CD4-positive, CD25-positive, alpha-beta regulatory T cell (primary cell): ENCODE results near the gene KAT6B. TPM values are rescaled to one million over a fixed set of nuclear protein-coding genes. Genes with fewer than 3 reads are reported as not detected.
"Not testable (repeated sequence)": the region's sequence is repeated elsewhere in the genome, so short reads cannot be mapped to it uniquely, and the experiment has no call there.

ENCODE experiments used
- ATAC-seq, 2 donors: fragments of 150-1000 bp; cut with Tn5 transposase; one replicate each; pipeline ENCODE4 v1.10.0; 2021; ENCODE audit warnings: low read depth in 2 of 2, moderate number of reproducible peaks in 2 of 2, moderate library complexity in 1 of 2
- DNase-seq, 3 donors: peaks; one replicate each; pipeline versions ENCODE4 v3.0.0 to v3.0.0-alpha.2; 2012 to 2022; ENCODE audit warnings: mixed read lengths in 1 of 3
- H3K27ac ChIP-seq: one replicate; pipeline ENCODE4 v1.7.0; 2013; ENCODE audit warnings: mild to moderate bottlenecking, low read length; ENCODE audit not compliant: insufficient read depth, poor library complexity, severe bottlenecking
- H3K27me3 ChIP-seq: one replicate; pipeline ENCODE4 v1.7.0; 2013; ENCODE audit warnings: low read length; ENCODE audit not compliant: control insufficient read depth, insufficient read depth
- H3K36me3 ChIP-seq: one replicate; pipeline ENCODE4 v1.7.0; 2013; ENCODE audit warnings: mild to moderate bottlenecking, low read length, moderate library complexity; ENCODE audit not compliant: control insufficient read depth, insufficient read depth
- H3K4me1 ChIP-seq: 2 replicates; pipeline ENCODE4 v1.7.0; 2013; ENCODE audit warnings: mild to moderate bottlenecking, low read length; ENCODE audit not compliant: insufficient read depth, control insufficient read depth, poor library complexity, severe bottlenecking
- H3K4me3 ChIP-seq: one replicate; pipeline ENCODE4 v1.7.0; 2013; ENCODE audit warnings: low read depth, mild to moderate bottlenecking, low read length, moderate library complexity
- H3K9me3 ChIP-seq, 2 experiments: 1 replicate in 1 of 2; 2 replicates in 1 of 2; pipeline ENCODE4 v1.7.0; 2013; ENCODE audit warnings: low read length in 2 of 2, mild to moderate bottlenecking in 1 of 2, moderate library complexity in 1 of 2; ENCODE audit not compliant: control insufficient read depth in 2 of 2
- H3K27ac Mint-ChIP-seq, 3 donors: one replicate each; pipeline ENCODE4 v1.8.0; 2020 to 2022; ENCODE audit warnings: mild to moderate bottlenecking in 3 of 3, mixed read lengths in 3 of 3, moderate library complexity in 2 of 3
- H3K27me3 Mint-ChIP-seq: one replicate; pipeline ENCODE4 v1.8.0; 2022; ENCODE audit warnings: mild to moderate bottlenecking, mixed read lengths
- H3K36me3 Mint-ChIP-seq: one replicate; pipeline ENCODE4 v1.8.0; 2020; ENCODE audit warnings: mixed read lengths
- H3K4me1 Mint-ChIP-seq, 4 donors: one replicate each; pipeline ENCODE4 v1.8.0; 2020 to 2022; ENCODE audit warnings: mixed read lengths in 4 of 4, mild to moderate bottlenecking in 1 of 4
- H3K4me3 Mint-ChIP-seq, 4 donors: one replicate each; pipeline ENCODE4 v1.8.0; 2020 to 2022; ENCODE audit warnings: mild to moderate bottlenecking in 4 of 4, mixed read lengths in 4 of 4, moderate library complexity in 3 of 4
- H3K9me3 Mint-ChIP-seq, 7 donors: one replicate each; pipeline ENCODE4 v1.8.0; 2020 to 2022; ENCODE audit warnings: mixed read lengths in 7 of 7, mild to moderate bottlenecking in 3 of 7, moderate library complexity in 2 of 7
- polyA plus RNA-seq, 4 donors: library from polyadenylated mRNA; unstranded; fragments of 300-500 nt; fragmentation: Illumina TruSeq; gene quantifications; one replicate each; pipeline ENCODE4 v1.2.3, GENCODE V29; 2021
- total RNA-seq: library from RNA; stranded (reverse); gene quantifications from one replicate; pipeline ENCODE4 v1.2.3, GENCODE V29; 2022

Gene KAT6B
- total and polyA plus RNA-seq, 5 donors from 2014 or later, result 14.5 to 67.1 (median 16.6) TPM

- no peaks in the 10 kb centered on the region for H3K9me3 ChIP-seq
- peak overlapping the region; percentile 61 to 74 (median 72) for H3K27ac Mint-ChIP-seq
- DNase-seq, result no peak
- no peak overlapping the region for H3K4me3 Mint-ChIP-seq
- H3K9me3 Mint-ChIP-seq, result no peaks in the 10 kb centered on the region
- peaks cover 14 to 57% (median 35%) of the 10 kb centered on the region in 4 donors for H3K4me1 Mint-ChIP-seq
- no peaks in the 10 kb centered on the region for H3K27me3 Mint-ChIP-seq
- H3K36me3 Mint-ChIP-seq, result peaks cover 5% of the 10 kb centered on the region
- no peaks in the 10 kb centered on the region for H3K27me3 ChIP-seq
- no peak overlapping the region for H3K4me3 ChIP-seq
- no peaks in the 10 kb centered on the region for H3K4me1 ChIP-seq
- no peaks in the 10 kb centered on the region for H3K36me3 ChIP-seq
- H3K27ac ChIP-seq, result no peak overlapping the region
- ATAC-seq, result no peak
Measured at GRCh38 chr10:74890460-74890859, 64.1 kb downstream of the KAT6B start.

- Histone ChIP-seq H3K4me1 (no peaks in the 10 kb centered on the region), H3K27ac (no peak overlapping the region), H3K4me3 (no peak overlapping the region), H3K9me3 (no peaks in the 10 kb centered on the region), H3K36me3 (no peaks in the 10 kb centered on the region), H3K27me3 (no peaks in the 10 kb centered on the region)
- Mint-ChIP-seq H3K27me3 (no peaks in the 10 kb centered on the region), H3K4me3 (no peak overlapping the region), H3K4me1 (peaks cover 18 to 60% (median 34%) of the 10 kb centered on the region in 4 donors), H3K9me3 (no peaks in the 10 kb centered on the region), H3K36me3 (peaks cover 9% of the 10 kb centered on the region), H3K27ac (peak overlapping the region in 2 of 3 donors; percentile 61 to 72)
- ATAC-seq (no peak), DNase-seq (no peak)
Measured at GRCh38 chr10:74891053-74891452, 64.7 kb downstream of the KAT6B start.

- ATAC-seq, result peak in 1 of 2 donors; percentile 18
- Histone ChIP-seq H3K27ac (no peak overlapping the region), H3K4me1 (peaks cover 8% of the 10 kb centered on the region), H3K36me3 (no peaks in the 10 kb centered on the region), H3K9me3 (no peaks in the 10 kb centered on the region), H3K27me3 (no peaks in the 10 kb centered on the region), H3K4me3 (no peak overlapping the region)
- Mint-ChIP-seq H3K4me1 (peaks cover 25 to 65% (median 42%) of the 10 kb centered on the region in 4 donors), H3K27ac (peak overlapping the region; percentile 18 to 68 (median 33)), H3K9me3 (no peaks in the 10 kb centered on the region), H3K36me3 (peaks cover 4% of the 10 kb centered on the region), H3K4me3 (no peak overlapping the region), H3K27me3 (no peaks in the 10 kb centered on the region)
- DNase-seq, result no peak
Measured at GRCh38 chr10:74892839-74893238, 66.4 kb downstream of the KAT6B start.

GRCh38 chr10:74893329-74893728 is 66.9 kb downstream of the KAT6B start:
- H3K36me3 ChIP-seq, H3K4me3 Mint-ChIP-seq, H3K27me3 ChIP-seq, H3K27ac Mint-ChIP-seq, H3K9me3 ChIP-seq, H3K27me3 Mint-ChIP-seq, ATAC-seq, H3K27ac ChIP-seq, H3K4me3 ChIP-seq, H3K9me3 Mint-ChIP-seq, DNase-seq, H3K36me3 Mint-ChIP-seq: not testable (repeated sequence)
- peaks cover 13% of the 10 kb centered on the region for H3K4me1 ChIP-seq
- H3K4me1 Mint-ChIP-seq, result peaks cover 25 to 65% (median 45%) of the 10 kb centered on the region in 4 donors

- DNase-seq (no peak), ATAC-seq (no peak)
- Mint-ChIP-seq H3K4me3 (peak overlapping the region in 3 of 4 donors; percentile 47 to 67 (median 64)), H3K27me3 (no peaks in the 10 kb centered on the region), H3K9me3 (no peaks in the 10 kb centered on the region), H3K4me1 (peaks cover 37 to 72% (median 54%) of the 10 kb centered on the region in 4 donors), H3K36me3 (peaks cover 4% of the 10 kb centered on the region), H3K27ac (peak overlapping the region; percentile 69 to 97 (median 78))
- Histone ChIP-seq H3K9me3 (no peaks in the 10 kb centered on the region), H3K4me1 (peaks cover 43% of the 10 kb centered on the region), H3K36me3 (no peaks in the 10 kb centered on the region), H3K4me3 (peak overlapping the region; percentile 37), H3K27me3 (no peaks in the 10 kb centered on the region), H3K27ac (peak overlapping the region; percentile 8)
Measured at GRCh38 chr10:74896788-74897527, 70.6 kb downstream of the KAT6B start.

- Mint-ChIP-seq H3K4me1 (peaks cover 45 to 76% (median 54%) of the 10 kb centered on the region in 4 donors), H3K9me3 (no peaks in the 10 kb centered on the region), H3K27ac (peak overlapping the region; percentile 78 to 88 (median 84)), H3K27me3 (no peaks in the 10 kb centered on the region), H3K4me3 (peak overlapping the region; percentile 34 to 76 (median 57)), H3K36me3 (peaks cover 7% of the 10 kb centered on the region)
- H3K27ac ChIP-seq, result peak overlapping the region; percentile 56
- peak; percentile 80 to 85 for ATAC-seq
- H3K4me3 ChIP-seq, result peak overlapping the region; percentile 65
- H3K9me3 ChIP-seq, result no peaks in the 10 kb centered on the region
- H3K4me1 ChIP-seq, result peaks cover 45% of the 10 kb centered on the region
- peak in 2 of 3 donors; percentile 32 to 88 for DNase-seq
- H3K27me3 ChIP-seq, result no peaks in the 10 kb centered on the region
- H3K36me3 ChIP-seq, result no peaks in the 10 kb centered on the region
Measured at GRCh38 chr10:74898201-74898976, 72.0 kb downstream of the KAT6B start.

- H3K4me3 ChIP-seq, result peak overlapping the region; percentile 27
- Mint-ChIP-seq H3K27me3 (no peaks in the 10 kb centered on the region), H3K36me3 (peaks cover 11% of the 10 kb centered on the region), H3K9me3 (no peaks in the 10 kb centered on the region), H3K4me1 (peaks cover 45 to 85% (median 53%) of the 10 kb centered on the region in 4 donors), H3K27ac (peak overlapping the region; percentile 94 to 95 (median 95)), H3K4me3 (peak overlapping the region; percentile 64 to 82 (median 68))
- no peaks in the 10 kb centered on the region for H3K9me3 ChIP-seq
- H3K27ac ChIP-seq, result peak overlapping the region; percentile 34
- peaks cover 45% of the 10 kb centered on the region for H3K4me1 ChIP-seq
- ATAC-seq, result peak; percentile 76 to 78
- no peaks in the 10 kb centered on the region for H3K27me3 ChIP-seq
- DNase-seq, result peak in 2 of 3 donors; percentile 61 to 91
- no peaks in the 10 kb centered on the region for H3K36me3 ChIP-seq
Measured at GRCh38 chr10:74900297-74900696, 73.9 kb downstream of the KAT6B start.
